Activated naive CD8-positive, alpha-beta T cell treated with anti-CD3 and anti-CD28 coated beads, Interleukin-2, amount 10 ng/mL, durations not matched to agents 7 days and 5 days (primary cell): ENCODE results near the gene JRKL. TPM values are rescaled to one million over a fixed set of nuclear protein-coding genes. Genes with fewer than 3 reads are reported as not detected.

Experiments used
- ATAC-seq: fragments of 150-1000 bp; cut with Tn5 transposase; one replicate; pipeline ENCODE4 v1.10.0; 2021; ENCODE audit warnings: low read depth, moderate library complexity
- POLR2A ChIA-PET: fragments of 350-600 bp; sonication (Branson Sonifier 250); formaldehyde crosslinking; loops from one replicate; lab custom pipeline; 2021; ENCODE audit warnings: antibody characterized with exemption; lab: Charles Lee
- DNase-seq: peaks from one replicate; pipeline ENCODE4 v3.0.0; 2021
- H3K27ac Mint-ChIP-seq: one replicate; pipeline ENCODE4 v1.8.0; 2022; ENCODE audit warnings: mild to moderate bottlenecking, mixed read lengths
- H3K27me3 Mint-ChIP-seq: one replicate; pipeline ENCODE4 v1.8.0; 2022; ENCODE audit warnings: mild to moderate bottlenecking, moderate library complexity, mixed read lengths
- H3K36me3 Mint-ChIP-seq: one replicate; pipeline ENCODE4 v1.8.0; 2021; ENCODE audit warnings: mild to moderate bottlenecking, mixed read lengths
- H3K4me1 Mint-ChIP-seq: one replicate; pipeline ENCODE4 v1.8.0; 2021; ENCODE audit warnings: mixed read lengths
- H3K4me3 Mint-ChIP-seq: one replicate; pipeline ENCODE4 v1.8.0; 2022; ENCODE audit warnings: mild to moderate bottlenecking, moderate library complexity, mixed read lengths
- H3K9me3 Mint-ChIP-seq: one replicate; pipeline ENCODE4 v1.8.0; 2021; ENCODE audit warnings: mixed read lengths
- total RNA-seq, 2 experiments: library from RNA; stranded (reverse); gene quantifications; one replicate each; pipeline ENCODE4 v1.2.3, GENCODE V29; 2021

Gene JRKL
- total RNA-seq, result 10 to 100 TPM; 12.7 to 14.1 TPM

DNA sequence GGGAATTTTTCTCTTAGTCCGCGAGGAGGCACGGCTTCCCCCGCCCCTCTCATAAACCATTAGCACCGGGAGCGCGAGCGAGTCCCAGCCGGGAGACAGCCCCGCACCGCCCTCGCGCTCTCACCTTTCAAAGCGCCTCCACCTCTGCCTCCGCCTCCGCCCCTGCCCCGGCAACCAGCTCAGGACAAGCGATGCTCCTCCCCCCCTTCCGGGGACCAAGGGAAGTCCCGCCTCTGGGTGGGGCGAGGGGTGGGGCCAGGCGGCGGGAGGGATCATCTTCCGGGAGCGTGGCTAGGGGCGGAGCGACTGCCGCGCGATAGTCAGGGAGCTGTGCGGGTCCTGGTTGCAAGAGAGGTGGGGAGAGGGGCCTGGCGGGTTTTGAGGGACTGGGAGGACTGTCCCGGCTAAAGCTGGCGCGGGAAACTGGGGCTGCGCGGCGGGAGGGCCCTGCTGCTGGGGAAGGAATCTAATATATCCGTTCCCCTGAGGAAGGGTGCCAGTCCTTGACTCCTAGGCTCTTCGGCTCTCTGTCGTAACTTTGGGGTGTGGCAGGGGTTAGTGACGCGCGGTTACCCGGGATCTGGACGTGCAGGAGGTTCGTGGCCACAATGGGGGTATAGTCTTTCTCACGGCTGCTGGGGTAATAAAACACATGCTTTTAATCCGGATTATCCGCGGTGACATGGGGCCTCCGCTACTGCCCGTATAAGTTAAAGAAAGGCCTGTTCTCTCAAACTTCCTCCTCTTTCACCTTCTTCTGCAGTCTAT, at the start of gene JRKL, which contains the start of gene CCDC82:
Gene JRKL (plus strand): TSS at position 294 of the 768 bp plus-strand sequence. CDS start 637 bp downstream, outside the sequence.
Gene CCDC82 (minus strand): TSS at position 193 of the 768 bp plus-strand sequence. CDS start 5,165 bp downstream, outside the sequence.
- Mint-ChIP-seq H3K9me3 (no peaks in the 10 kb centered on the region), H3K4me1 (peaks cover 30% of the 10 kb centered on the region), H3K27me3 (no peaks in the 10 kb centered on the region), H3K27ac (peak within 1 kb of the TSS; percentile 88), H3K4me3 (peak within 1 kb of the TSS; percentile 88), H3K36me3 (peaks cover 14% of the 10 kb centered on the region)
- ATAC-seq (peak; percentile 91), DNase-seq (peak; percentile 98)
- POLR2A ChIA-PET, result interaction anchor here (0.6 to 3.8 kb wide), 24 partner anchors 10 to 1323 kb away, joined by 3 to 55 read pairs (median 4); partner anchors contain the start of genes CEP57, FAM76B, MAML2 and SRSF8

GRCh38 chr11:96340555-96340885, 49.3 kb upstream of the JRKL start:
- H3K4me1 Mint-ChIP-seq, result peaks cover 44% of the 10 kb centered on the region

GRCh38 chr11:96341211-96342013, 48.4 kb upstream of the JRKL start:
- no peaks in the 10 kb centered on the region for H3K27me3 Mint-ChIP-seq
- POLR2A ChIA-PET, result interaction anchor here (0.8 to 5.6 kb wide), 15 partner anchors 47 to 551 kb away, joined by 3 to 48 read pairs (median 4); partner anchors contain the start of genes CCDC82, CEP57, FAM76B and JRKL
- peak overlapping the region; percentile 90 for H3K27ac Mint-ChIP-seq
- peak; percentile 66 for ATAC-seq
- H3K9me3 Mint-ChIP-seq, result no peaks in the 10 kb centered on the region
- peaks cover 37% of the 10 kb centered on the region for H3K4me1 Mint-ChIP-seq
- DNase-seq, result peak; percentile 84
- H3K4me3 Mint-ChIP-seq, result peak overlapping the region; percentile 96
- H3K36me3 Mint-ChIP-seq, result peaks cover 8% of the 10 kb centered on the region

More at GRCh38 chr11:96340555-96340885, 49.3 kb upstream of the JRKL start:
- Mint-ChIP-seq H3K36me3 (peaks cover 12% of the 10 kb centered on the region), H3K4me3 (peak overlapping the region; percentile 96), H3K27ac (peak overlapping the region; percentile 90), H3K27me3 (no peaks in the 10 kb centered on the region), H3K9me3 (no peaks in the 10 kb centered on the region)
- POLR2A ChIA-PET, result interaction anchor here (0.6 to 5.6 kb wide), 12 partner anchors 26 to 550 kb away, joined by 3 to 48 read pairs (median 5); partner anchors contain the start of genes CCDC82, CEP57, FAM76B and JRKL
- ATAC-seq, result no peak
- DNase-seq, result no peak

- Mint-ChIP-seq H3K27ac (peak overlapping the region; percentile 90), H3K36me3 (peaks cover 8% of the 10 kb centered on the region), H3K27me3 (no peaks in the 10 kb centered on the region), H3K4me3 (peak overlapping the region; percentile 96), H3K4me1 (peaks cover 32% of the 10 kb centered on the region), H3K9me3 (no peaks in the 10 kb centered on the region)
- DNase-seq (no peak), ATAC-seq (no peak)
- POLR2A ChIA-PET, result interaction anchor here (0.8 to 5.6 kb wide), 25 partner anchors 12 to 552 kb away, joined by 3 to 48 read pairs (median 4); partner anchors contain the start of genes CCDC82, CEP57, FAM76B and JRKL
Observed at GRCh38 chr11:96342014-96342960, 47.5 kb upstream of the JRKL start.

DNA sequence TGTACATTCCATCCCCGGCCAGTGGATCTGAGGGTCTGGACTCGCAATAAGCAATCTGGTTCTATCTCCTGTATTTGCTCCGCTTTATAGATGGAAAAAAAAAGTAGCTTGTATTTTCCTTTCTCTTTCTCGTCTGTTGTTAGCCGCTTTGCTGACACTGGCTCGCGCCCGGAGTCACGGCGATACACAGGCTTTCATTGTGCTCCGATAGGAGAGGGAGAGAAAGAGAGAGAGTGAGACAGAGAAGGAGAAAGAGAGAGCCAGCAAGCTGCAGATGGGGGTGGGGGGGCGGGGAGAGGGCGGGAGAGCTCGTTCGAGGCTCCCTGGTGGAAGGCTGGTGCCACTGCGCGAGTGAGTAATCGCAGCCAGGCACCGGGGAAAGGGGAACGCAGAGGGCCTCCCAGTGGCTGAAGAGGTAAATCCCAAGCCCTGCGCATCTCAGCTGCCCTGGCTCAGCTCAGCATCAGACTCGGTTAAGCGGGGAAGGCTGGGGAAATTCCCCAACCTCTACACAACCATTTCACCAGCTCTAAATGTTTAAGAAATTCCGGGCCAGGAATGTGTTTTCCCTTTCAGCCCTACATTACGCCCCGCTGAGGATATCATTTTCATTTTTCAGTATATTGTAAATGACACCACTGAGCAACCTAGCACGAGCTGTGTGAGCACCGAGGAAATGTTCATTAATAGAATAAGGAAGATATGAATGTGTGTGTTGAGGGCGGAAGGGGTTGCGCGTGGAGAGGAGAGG, 46.7 kb upstream of the JRKL start, which contains the start of gene MAML2:
Gene MAML2 (minus strand): TSS at position 235 of the 751 bp plus-strand sequence. CDS start 1,300 bp downstream, outside the sequence.
- Mint-ChIP-seq H3K27me3 (no peaks in the 10 kb centered on the region), H3K9me3 (no peaks in the 10 kb centered on the region), H3K4me3 (peak within 1 kb of the TSS; percentile 96), H3K4me1 (peaks cover 24% of the 10 kb centered on the region), H3K27ac (peak within 1 kb of the TSS; percentile 90), H3K36me3 (peaks cover 6% of the 10 kb centered on the region)
- POLR2A ChIA-PET, result interaction anchor here (0.5 to 5.6 kb wide), 19 partner anchors 13 to 553 kb away, joined by 3 to 48 read pairs (median 4); partner anchors contain the start of genes CCDC82, CEP57, FAM76B and JRKL
- DNase-seq (peak; percentile 82), ATAC-seq (peak; percentile 80)

DNA sequence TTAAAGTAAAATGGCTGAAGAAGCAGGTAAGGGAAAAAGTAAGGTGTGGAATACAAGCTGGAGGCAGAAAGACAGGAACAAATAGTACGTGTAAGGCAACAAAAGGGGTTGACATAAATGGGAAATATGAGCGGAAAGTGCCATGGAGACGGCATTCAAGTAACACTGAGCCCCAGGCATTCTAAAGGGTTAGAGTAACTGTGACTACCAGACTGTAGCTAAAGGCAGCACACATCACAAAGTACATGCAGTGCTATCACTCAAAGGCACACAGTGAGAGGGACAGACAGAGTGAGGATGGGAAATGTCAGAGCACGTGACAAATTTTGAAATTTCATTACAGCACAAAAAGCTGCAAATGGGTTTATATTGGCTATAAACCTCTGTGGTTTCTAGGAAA, 33.0 kb upstream of the JRKL start:
- peaks cover 45% of the 10 kb centered on the region for H3K36me3 Mint-ChIP-seq
- no peaks in the 10 kb centered on the region for H3K27me3 Mint-ChIP-seq
- POLR2A ChIA-PET, result no interaction called here
- peaks cover 25% of the 10 kb centered on the region for H3K4me1 Mint-ChIP-seq
- H3K4me3 Mint-ChIP-seq, result no peak overlapping the region
- no peaks in the 10 kb centered on the region for H3K9me3 Mint-ChIP-seq
- no peak for ATAC-seq
- peak overlapping the region; percentile 73 for H3K27ac Mint-ChIP-seq
- DNase-seq, result no peak

DNA sequence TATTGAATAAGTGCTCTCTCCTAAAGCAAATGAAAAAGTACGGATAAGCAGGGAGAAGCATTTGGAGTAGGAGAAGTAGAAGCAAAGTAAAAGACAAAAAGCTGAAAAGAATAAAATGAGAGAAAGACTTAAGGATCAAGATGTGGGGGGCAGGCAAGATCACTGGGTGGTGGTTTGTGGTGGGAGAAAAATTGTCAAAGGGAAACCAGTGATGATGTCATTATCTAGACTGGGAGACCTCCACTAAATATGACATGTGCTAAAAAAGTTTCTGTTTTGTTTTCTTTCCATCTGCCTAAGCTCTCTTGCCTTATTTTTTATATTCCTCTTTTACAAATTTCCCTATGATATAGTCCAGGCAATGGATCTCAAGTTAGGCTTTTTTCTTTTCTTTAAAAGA, 32.0 kb upstream of the JRKL start:
- DNase-seq (no peak), ATAC-seq (peak; percentile 84)
- POLR2A ChIA-PET, result no interaction called here
- H3K27me3 Mint-ChIP-seq, result no peaks in the 10 kb centered on the region
- peaks cover 25% of the 10 kb centered on the region for H3K4me1 Mint-ChIP-seq
- peaks cover 48% of the 10 kb centered on the region for H3K36me3 Mint-ChIP-seq
- no peaks in the 10 kb centered on the region for H3K9me3 Mint-ChIP-seq
- H3K27ac Mint-ChIP-seq, result peak overlapping the region; percentile 18
- H3K4me3 Mint-ChIP-seq, result peak overlapping the region; percentile 62

GRCh38 chr11:96358321-96358720, 31.5 kb upstream of the JRKL start:
- H3K4me1 Mint-ChIP-seq, result peaks cover 25% of the 10 kb centered on the region

DNA sequence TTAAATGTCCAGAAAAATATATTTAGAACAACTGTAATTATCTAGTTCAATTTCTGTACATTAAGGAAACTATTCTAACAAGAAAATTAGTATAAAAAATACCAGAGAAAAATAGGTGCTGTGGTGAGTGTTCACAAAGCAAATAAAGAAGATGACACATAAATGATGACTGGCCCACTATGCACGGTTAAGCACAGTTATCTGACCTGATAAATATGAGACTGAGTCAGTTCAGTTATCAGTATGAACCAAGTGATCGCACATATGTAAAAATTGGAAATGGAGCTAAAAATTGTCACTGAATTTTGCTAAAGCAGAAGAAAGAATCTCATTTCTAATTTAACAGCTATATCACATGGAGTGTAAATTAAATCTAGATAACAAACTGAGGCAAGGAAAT, 28.0 kb upstream of the JRKL start:
- H3K9me3 Mint-ChIP-seq, result no peaks in the 10 kb centered on the region
- DNase-seq (no peak), ATAC-seq (no peak)
- H3K27me3 Mint-ChIP-seq, result no peaks in the 10 kb centered on the region
- H3K36me3 Mint-ChIP-seq, result peaks cover 25% of the 10 kb centered on the region
- POLR2A ChIA-PET, result interaction anchor here (1.0 kb wide), 1 partner anchor 28 kb away, joined by 4 read pairs; the partner anchor contains the start of gene CCDC82
- no peak overlapping the region for H3K4me3 Mint-ChIP-seq
- H3K4me1 Mint-ChIP-seq, result peaks cover 21% of the 10 kb centered on the region
- no peak overlapping the region for H3K27ac Mint-ChIP-seq

More at GRCh38 chr11:96358321-96358720, 31.5 kb upstream of the JRKL start:
- POLR2A ChIA-PET, result no interaction called here
- Mint-ChIP-seq H3K27me3 (no peaks in the 10 kb centered on the region), H3K9me3 (no peaks in the 10 kb centered on the region), H3K36me3 (peaks cover 48% of the 10 kb centered on the region), H3K27ac (peak overlapping the region; percentile 59), H3K4me3 (peak overlapping the region; percentile 62)
- DNase-seq, result no peak
- ATAC-seq, result peak; percentile 30

DNA sequence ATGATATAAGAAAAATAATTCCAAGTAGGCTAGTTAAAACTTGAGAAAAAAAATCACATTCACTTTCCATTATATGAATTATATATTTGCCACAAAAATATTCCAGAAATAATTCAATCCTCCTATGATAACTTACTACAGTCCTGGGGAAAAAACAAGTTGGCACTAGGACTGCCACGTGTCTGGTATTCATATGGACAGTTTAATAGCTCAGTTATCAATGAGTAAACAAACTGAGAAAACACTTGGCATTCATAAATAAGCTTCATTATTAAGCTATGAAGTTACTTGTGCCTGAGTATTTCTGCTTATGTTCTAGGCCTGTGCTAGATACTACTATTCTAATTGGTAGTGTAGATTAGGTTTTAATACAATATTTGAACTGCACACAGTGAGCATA, 24.3 kb upstream of the JRKL start:
- H3K4me3 Mint-ChIP-seq, result no peak overlapping the region
- ATAC-seq (no peak), DNase-seq (no peak)
- no peak overlapping the region for H3K27ac Mint-ChIP-seq
- H3K4me1 Mint-ChIP-seq, result peaks cover 2% of the 10 kb centered on the region
- POLR2A ChIA-PET, result no interaction called here
- no peaks in the 10 kb centered on the region for H3K9me3 Mint-ChIP-seq
- peaks cover 28% of the 10 kb centered on the region for H3K36me3 Mint-ChIP-seq
- no peaks in the 10 kb centered on the region for H3K27me3 Mint-ChIP-seq

DNA sequence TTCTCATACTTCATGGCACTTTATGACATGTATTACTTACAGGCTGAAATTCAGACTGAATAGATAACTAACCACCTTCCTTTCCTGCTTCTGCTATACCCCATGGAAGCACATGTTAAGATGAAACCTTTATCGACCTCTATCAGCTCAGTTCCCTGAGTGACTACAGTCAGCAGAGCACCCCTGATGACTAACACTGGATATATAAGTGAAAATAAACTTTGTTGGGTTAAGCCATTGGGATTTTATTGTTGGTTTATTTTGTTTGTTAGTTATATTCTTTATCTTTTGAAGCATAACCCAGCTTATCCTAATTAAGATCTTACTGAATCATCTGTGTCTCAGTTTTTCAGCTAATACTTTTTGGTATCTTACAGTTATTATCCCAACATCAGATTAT, 23.8 kb upstream of the JRKL start:
- Mint-ChIP-seq H3K27me3 (no peaks in the 10 kb centered on the region), H3K4me3 (no peak overlapping the region), H3K4me1 (peaks cover 2% of the 10 kb centered on the region), H3K36me3 (peaks cover 32% of the 10 kb centered on the region), H3K9me3 (no peaks in the 10 kb centered on the region), H3K27ac (no peak overlapping the region)
- DNase-seq (no peak), ATAC-seq (no peak)
- POLR2A ChIA-PET, result no interaction called here
